K562 (cell line): ENCODE data around the gene PPM1G. TPM values are rescaled to one million over a fixed set of nuclear protein-coding genes. Genes with fewer than 3 reads are reported as not detected.

Source experiments
- CREB1 ChIP-seq, 2 experiments: sonication (generic) in 1 of 2; formaldehyde crosslinking in 1 of 2; IDR thresholded peaks; 2 replicates each; pipeline versions ENCODE4 v1.6.1 to v1.8.0; 2012 to 2022; ENCODE audit warnings: inconsistent platforms in 1 of 2, mild to moderate bottlenecking in 1 of 2, missing genetic modification reagents in 1 of 2, moderate library complexity in 1 of 2
- POLR2B ChIP-seq: fragments of 450-650 bp; IDR thresholded peaks from 2 replicates; pipeline ENCODE4 v1.6.1; 2018; ENCODE audit warnings: low read depth; ENCODE audit not compliant: partially characterized antibody
- PRPF4 ChIP-seq: fragments of 200-400 bp; formaldehyde crosslinking; IDR thresholded peaks from one replicate; pipeline ENCODE4 v1.6.1; 2017; ENCODE audit warnings: low read length, low read depth, mild to moderate bottlenecking; ENCODE audit not compliant: insufficient read depth, poor library complexity, severe bottlenecking
- RNF2 ChIP-seq: sonication (generic); IDR thresholded peaks from 2 replicates; pipeline ENCODE4 v1.6.1; 2016
- TBP ChIP-seq: optimal IDR thresholded peaks from 2 replicates; pipeline ENCODE3; 2011; ENCODE audit warnings: low read depth, low read length, improper control_type of control experiment
- TFAP4 ChIP-seq: sonication (generic); formaldehyde crosslinking; IDR thresholded peaks from 2 replicates; pipeline ENCODE4 v1.8.0; 2022; ENCODE audit warnings: missing genetic modification reagents, mild to moderate bottlenecking, moderate library complexity, borderline replicate concordance
- THAP12 ChIP-seq: fragments of 250-450 bp; sonication (Bioruptor Pico); IDR thresholded peaks from 2 replicates; pipeline ENCODE4 v1.9.0; 2021; ENCODE audit warnings: mild to moderate bottlenecking, inconsistent platforms
- TRIM25 ChIP-seq: fragments of 450-650 bp; IDR thresholded peaks from 2 replicates; pipeline ENCODE4 v1.7.0; 2016; ENCODE audit warnings: borderline replicate concordance
- USF2 ChIP-seq: sonication (generic); formaldehyde crosslinking; IDR thresholded peaks from 2 replicates; pipeline ENCODE4 v1.5.0; 2020; ENCODE audit warnings: missing genetic modification reagents
- ZFP36 ChIP-seq: fragments of 150-350 bp; IDR thresholded peaks from 2 replicates; pipeline ENCODE4 v1.6.1; 2018; ENCODE audit warnings: low read length, low read depth; ENCODE audit not compliant: partially characterized antibody
- ZNF140 ChIP-seq: fragments of 250-450 bp; sonication (Bioruptor Pico); IDR thresholded peaks from 2 replicates; pipeline ENCODE4 v1.8.0; 2021; ENCODE audit warnings: moderate library complexity, mild to moderate bottlenecking, inconsistent platforms
- ZNF165 ChIP-seq: fragments of 250-450 bp; sonication (Bioruptor Pico); IDR thresholded peaks from 2 replicates; pipeline ENCODE4 v1.4.0; 2020; ENCODE audit warnings: borderline replicate concordance
- ZNF263 ChIP-seq: sonication (generic); formaldehyde crosslinking; IDR thresholded peaks from 2 replicates; pipeline ENCODE4 v1.8.0; 2022; ENCODE audit warnings: mild to moderate bottlenecking, missing genetic modification reagents, borderline replicate concordance
- ZNF282 ChIP-seq: sonication (generic); formaldehyde crosslinking; IDR thresholded peaks from 2 replicates; pipeline ENCODE4 v1.8.1; 2023; ENCODE audit warnings: missing genetic modification reagents
- ZNF639 ChIP-seq, 2 experiments: fragments of 200-800 bp in 1 of 2; sonication (Bioruptor generic) in 1 of 2; sonication (generic) in 1 of 2; formaldehyde crosslinking in 1 of 2; IDR thresholded peaks in 1 of 2; conservative IDR thresholded peaks in 1 of 2; 2 replicates each; pipeline versions ENCODE4 v1.5.0 to v1.6.1; 2016 to 2020; ENCODE audit warnings: missing compliant biosample characterization in 1 of 2, missing genetic modification characterization in 1 of 2, missing genetic modification reagents in 1 of 2
- ZNF740 ChIP-seq, 3 experiments: fragments of 200-800 bp in 1 of 3; sonication (Bioruptor generic) in 1 of 3; sonication (generic) in 1 of 3; formaldehyde crosslinking in 1 of 3; IDR thresholded peaks; 2 replicates each; pipeline versions ENCODE4 v1.6.1 to v1.8.0; 2016 to 2022; ENCODE audit warnings: mild to moderate bottlenecking in 2 of 3, missing compliant biosample characterization in 2 of 3, missing genetic modification characterization in 2 of 3, missing genetic modification reagents in 1 of 3
- polyA plus RNA-seq, 8 experiments: library from polyadenylated mRNA; depleted of rRNA in 4 of 8; stranded (reverse) in 5 of 8; unstranded in 3 of 8; fragments of >200 nt; fragmentation: Nextera tagmentation in 2 of 8; fragmentation: Illumina TruSeq in 1 of 8; extraction: Ambion mirVana in 2 of 8; extraction: Trizol in 1 of 8; gene quantifications; 2 replicates each; pipeline versions ENCODE4 v1.2.1 to v1.2.3, GENCODE V29; 2011 to 2014; ENCODE audit warnings: inconsistent platforms in 1 of 8, missing spikeins in 1 of 8
- total RNA-seq, 7 experiments: library from RNA; depleted of rRNA in 6 of 7; stranded (reverse); fragments of >200 nt in 6 of 7; fragmentation: Illumina TruSeq in 2 of 7; extraction: Trizol in 2 of 7; gene quantifications; 2 replicates each; pipeline versions ENCODE4 v1.2.1 to v1.2.3, GENCODE V29; 2011 to 2021; ENCODE audit warnings: low replicate concordance in 1 of 7

PPM1G gene
- total and polyA plus RNA-seq, 9 of the 15 experiments (the other 6 are each of a cell fraction or from before 2014, with no cell fraction given): 61.7 to 230 (median 153) TPM

- peak; percentile 84 for TF ChIP-seq THAP12 (CRISPR knock-in tag)
- TF ChIP-seq PRPF4: no peak
- TF ChIP-seq RNF2: no peak
- peak; percentile 72 for TF ChIP-seq TBP
- TF ChIP-seq ZNF165 (CRISPR knock-in tag): no peak
- TF ChIP-seq TRIM25: no peak
- TF ChIP-seq USF2 (CRISPR knock-in tag): no peak
- no peak for TF ChIP-seq ZFP36
- 0 out of 2 replicates have a peak, but pooled peaks have one; percentile 35 for TF ChIP-seq ZNF263 (CRISPR knock-in tag)
- TF ChIP-seq ZNF282 (CRISPR knock-in tag): no peak
- peak in 1 of 2 experiments; percentile 88; a peak in 2 of 4 replicates for TF ChIP-seq ZNF639 (CRISPR knock-in tag; conservative IDR thresholded peaks at IDR 0.05 in 1 of 2, IDR thresholded peaks at IDR 0.05 in 1 of 2)
- peak; percentile 97 for TF ChIP-seq TFAP4 (CRISPR knock-in tag)
- TF ChIP-seq POLR2B: peak; percentile 83
- TF ChIP-seq CREB1 (IDR thresholded peaks at IDR 0.05): peak; percentile 46; the same call in 1 of the 2 replicates
- peak; percentile 67; the same call in 1 of the 2 replicates for TF ChIP-seq CREB1 (CRISPR knock-in tag; IDR thresholded peaks at IDR 0.05)
- TF ChIP-seq ZNF140: no peak
- TF ChIP-seq ZNF740 (CRISPR knock-in tag; IDR thresholded peaks at IDR 0.05): peak; percentile 48; the same call in 1 of the 2 replicates
- TF ChIP-seq ZNF740 (tag; IDR thresholded peaks at IDR 0.05): no peak
These were observed 19.0 kb upstream of the PPM1G start, which contains the start of gene NRBP1 (continued) for GRCh38 chr2:27428213-27428977.
